Kidney (tissue), 14 donors: ENCODE data around the gene RHOG. TPM values are rescaled to one million over a fixed set of nuclear protein-coding genes. Genes with fewer than 3 reads are reported as not detected.

Experiments used
- DNase-seq, 5 donors: peaks; one replicate each; pipeline ENCODE4 v3.0.0-alpha.2; 2013 to 2020
- FAIRE-seq: peaks from 2 replicates; lab custom pipeline; 2012; peaks lifted over from hg19 to GRCh38; lab: Jason Lieb, UNC
- H3K27ac ChIP-seq, 2 donors: one replicate each; pipeline ENCODE4 v1.7.0; 2013; ENCODE audit warnings: low read depth in 2 of 2, low read length in 2 of 2, inconsistent platforms in 1 of 2
- H3K27me3 ChIP-seq: one replicate; pipeline ENCODE4 v1.7.1; 2013; ENCODE audit warnings: low read length, inconsistent platforms; ENCODE audit not compliant: control insufficient read depth, insufficient read depth
- H3K36me3 ChIP-seq, 3 donors: one replicate each; pipeline versions ENCODE4 v1.7.0 to v1.7.1; 2013; ENCODE audit warnings: low read length in 3 of 3, control low read depth in 1 of 3, inconsistent platforms in 1 of 3; ENCODE audit not compliant: insufficient read depth in 3 of 3, control insufficient read depth in 2 of 3
- H3K4me1 ChIP-seq, 3 donors: one replicate each; pipeline versions ENCODE4 v1.7.0 to v1.7.1; 2013; ENCODE audit warnings: low read length in 3 of 3, inconsistent platforms in 1 of 3, low read depth in 1 of 3; ENCODE audit not compliant: control insufficient read depth in 2 of 3, insufficient read depth in 2 of 3
- H3K4me3 ChIP-seq, 3 donors: one replicate each; pipeline versions ENCODE4 v1.7.0 to v1.8.1; 2013; ENCODE audit warnings: low read length in 3 of 3, control low read depth in 1 of 3, inconsistent platforms in 1 of 3
- H3K9ac ChIP-seq, 3 donors: one replicate each; pipeline versions ENCODE4 v1.7.0 to v1.7.1; 2013; ENCODE audit warnings: low read length in 3 of 3, control low read depth in 1 of 3, inconsistent platforms in 1 of 3
- H3K9me3 ChIP-seq, 3 donors: one replicate each; pipeline versions ENCODE4 v1.7.0 to v1.7.1; 2013; ENCODE audit warnings: low read length in 3 of 3, control low read depth in 1 of 3, inconsistent platforms in 1 of 3; ENCODE audit not compliant: control insufficient read depth in 2 of 3, insufficient read depth in 1 of 3
- intact Hi-C: fragments of 100-400 bp; cut with DNase I; formaldehyde crosslinking; loops from one replicate; pipeline ENCODE4 v1.11.1; 2022
- polyA plus RNA-seq: library from polyadenylated mRNA; stranded (reverse); fragments of 350-450 nt; fragmentation: Illumina TruSeq; extraction: RNeasy Lipid Tissue Mini Kit (QIAGEN cat#74804); gene quantifications from one replicate; pipeline ENCODE4 v1.2.3, GENCODE V29; 2014; ENCODE audit warnings: low read depth, low replicate concordance; ENCODE audit not compliant: insufficient read depth
- total RNA-seq: library from RNA; stranded (reverse); fragmentation: NEBNext Ultra II Directional; extraction: Animal tissue kit (Norgen Biotek cat#: 25700); gene quantifications from one replicate; pipeline ENCODE4 v1.2.1, GENCODE V29; 2021
- TF ChIP-seq, protein P1 (sequence below): IDR thresholded peaks from 3 replicates; pipeline ENCODE4 v1.5.1; 2012; ENCODE audit warnings: mild to moderate bottlenecking, moderate library complexity, borderline replicate concordance; ENCODE audit not compliant: insufficient read depth; ENCODE audit errors: extremely low read depth
- donor health status: control.
- donor health status: control.
- donor health status: control.
- donor health status: control.
- donor health status: control.
- donor health status: DM: yes; HTN: yes; CAD: no.
- donor health status: Normal renal cell carcinoma (clear cell type).

Gene RHOG
- total and polyA plus RNA-seq, 2 donors from 2014 or later, result 43.1 to 56.0 TPM

DNA sequence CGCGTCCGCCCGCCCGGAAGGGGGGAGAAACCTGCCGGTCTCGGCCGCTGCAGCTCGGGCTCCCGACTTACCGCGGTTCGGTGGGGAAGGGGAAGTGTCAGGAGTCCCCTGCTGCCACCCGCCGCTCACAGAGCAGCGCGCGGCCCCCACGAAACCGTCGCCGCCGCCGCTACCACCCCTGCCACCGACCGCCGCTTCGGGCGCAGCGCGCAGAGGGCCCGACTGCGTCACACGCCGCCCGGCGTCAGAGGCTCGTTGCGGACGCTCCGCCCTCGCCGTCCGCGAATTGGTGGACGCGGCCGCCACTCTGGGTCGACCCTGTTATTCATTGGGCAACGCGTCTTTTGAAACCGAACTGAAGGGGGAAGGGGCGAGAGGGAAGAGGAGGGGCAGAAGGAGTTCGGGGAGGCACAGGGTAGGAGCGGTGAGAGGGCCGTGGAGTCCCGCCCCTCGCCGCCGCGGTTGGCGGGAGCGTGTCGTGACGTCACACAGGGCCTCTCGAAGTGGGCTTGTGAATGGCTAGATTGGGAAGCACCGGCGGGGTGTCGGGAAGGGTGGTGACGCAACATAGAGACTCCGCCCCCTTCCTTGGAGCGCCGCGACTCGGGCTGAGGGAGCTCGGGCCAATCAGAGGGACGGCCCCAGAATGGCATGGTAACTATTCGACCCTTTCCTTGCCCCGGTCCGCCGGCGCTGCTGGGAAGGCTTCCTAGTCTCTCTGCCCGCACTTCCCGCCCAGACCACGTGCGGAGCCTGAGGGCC lies 43.2 kb downstream of the RHOG start, which contains the start of gene NUP98:
Gene NUP98 (minus strand): TSS at position 226 of the 762 bp plus-strand sequence. CDS start 15,437 bp downstream, outside the sequence.
- Histone ChIP-seq H3K4me3 (peak within 1 kb of the TSS; percentile 88 to 100 (median 98)), H3K9me3 (no peaks in the 10 kb centered on the region), H3K27ac (peak within 1 kb of the TSS; percentile 93 to 95), H3K9ac (peak within 1 kb of the TSS; percentile 76 to 98 (median 96)), H3K36me3 (peaks cover 0 to 4% (median 0%) of the 10 kb centered on the region in 3 donors), H3K4me1 (peaks cover 3 to 8% (median 4%) of the 10 kb centered on the region in 3 donors), H3K27me3 (no peaks in the 10 kb centered on the region)
- TF ChIP-seq, protein P1, sequence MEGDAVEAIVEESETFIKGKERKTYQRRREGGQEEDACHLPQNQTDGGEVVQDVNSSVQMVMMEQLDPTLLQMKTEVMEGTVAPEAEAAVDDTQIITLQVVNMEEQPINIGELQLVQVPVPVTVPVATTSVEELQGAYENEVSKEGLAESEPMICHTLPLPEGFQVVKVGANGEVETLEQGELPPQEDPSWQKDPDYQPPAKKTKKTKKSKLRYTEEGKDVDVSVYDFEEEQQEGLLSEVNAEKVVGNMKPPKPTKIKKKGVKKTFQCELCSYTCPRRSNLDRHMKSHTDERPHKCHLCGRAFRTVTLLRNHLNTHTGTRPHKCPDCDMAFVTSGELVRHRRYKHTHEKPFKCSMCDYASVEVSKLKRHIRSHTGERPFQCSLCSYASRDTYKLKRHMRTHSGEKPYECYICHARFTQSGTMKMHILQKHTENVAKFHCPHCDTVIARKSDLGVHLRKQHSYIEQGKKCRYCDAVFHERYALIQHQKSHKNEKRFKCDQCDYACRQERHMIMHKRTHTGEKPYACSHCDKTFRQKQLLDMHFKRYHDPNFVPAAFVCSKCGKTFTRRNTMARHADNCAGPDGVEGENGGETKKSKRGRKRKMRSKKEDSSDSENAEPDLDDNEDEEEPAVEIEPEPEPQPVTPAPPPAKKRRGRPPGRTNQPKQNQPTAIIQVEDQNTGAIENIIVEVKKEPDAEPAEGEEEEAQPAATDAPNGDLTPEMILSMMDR, result no peak
- peak; percentile 100 for DNase-seq
- intact Hi-C loops, result no loop called here
- FAIRE-seq, result peak; percentile 96

DNA sequence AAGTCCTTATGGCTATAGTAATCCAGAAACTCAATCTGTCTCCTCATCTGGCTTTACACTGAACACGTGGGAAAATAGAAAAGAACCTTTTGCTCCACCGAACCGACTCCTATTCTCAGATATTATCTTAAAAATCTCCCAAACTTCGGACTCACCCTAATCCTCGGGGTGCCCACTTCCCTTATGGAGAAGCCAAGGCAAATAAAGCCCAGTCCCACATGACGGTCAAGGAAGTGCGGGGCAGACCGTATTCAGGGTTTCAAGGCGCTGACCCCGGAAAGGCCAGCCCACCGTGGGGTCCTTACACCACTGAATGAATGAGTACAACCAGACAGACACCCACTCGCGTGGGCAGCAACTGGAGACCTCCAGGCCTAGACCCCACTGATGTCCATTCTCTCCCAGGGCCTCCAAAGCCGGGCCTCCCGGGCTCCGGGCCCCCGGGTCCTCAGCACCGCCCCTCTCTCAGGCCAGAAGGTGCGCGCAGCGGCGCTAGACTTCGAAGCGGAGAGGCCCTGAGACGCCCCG lies 43.9 kb downstream of the RHOG start:
- H3K9ac ChIP-seq, result peak overlapping the region; percentile 72 to 98 (median 96)
- FAIRE-seq, result no peak
- no peak for DNase-seq
- H3K36me3 ChIP-seq, result peaks cover 0 to 4% (median 0%) of the 10 kb centered on the region in 3 donors
- peak overlapping the region; percentile 93 to 94 for H3K27ac ChIP-seq
- TF ChIP-seq, protein P1, result no peak
- no peaks in the 10 kb centered on the region for H3K27me3 ChIP-seq
- peak overlapping the region; percentile 88 to 100 (median 98) for H3K4me3 ChIP-seq
- H3K4me1 ChIP-seq, result peaks cover 3 to 8% (median 4%) of the 10 kb centered on the region in 3 donors
- intact Hi-C loops, result no loop called here
- no peaks in the 10 kb centered on the region for H3K9me3 ChIP-seq

GRCh38 chr11:3796346-3796745 lies 44.4 kb downstream of the RHOG start:
- FAIRE-seq (no peak), DNase-seq (peak in 1 of 5 donors; percentile 24)
- Histone ChIP-seq H3K36me3 (peaks cover 0 to 4% (median 0%) of the 10 kb centered on the region in 3 donors), H3K9me3 (no peaks in the 10 kb centered on the region), H3K4me1 (peaks cover 3 to 8% (median 4%) of the 10 kb centered on the region in 3 donors), H3K27ac (no peak overlapping the region), H3K9ac (peak overlapping the region; percentile 72 to 98 (median 96)), H3K27me3 (no peaks in the 10 kb centered on the region), H3K4me3 (peak overlapping the region; percentile 88 to 100 (median 98))
- TF ChIP-seq, protein P1, result no peak
- intact Hi-C loops, result no loop called here
